MCF 10A (cell line): ENCODE results near the gene PPM1L. TPM values are rescaled to one million over a fixed set of nuclear protein-coding genes. Genes with fewer than 3 reads are reported as not detected.

ENCODE experiments used
- BruUV-seq: library from RNA; stranded (reverse); fragments of 400-500 nt; replicated peaks from 2 replicates; lab custom pipeline; 2021; lab: Mats Ljungman, UMichigan
- CTCF ChIA-PET: fragments of 300-600 bp; sonication (Branson Sonifier 250); formaldehyde crosslinking; extraction: SDS; loops from one replicate; lab custom pipeline; 2021; ENCODE audit warnings: antibody characterized with exemption, inconsistent platforms; lab: Yijun Ruan, JAX
- POLR2A ChIA-PET: fragments of 300-600, 350-650 bp; sonication (Branson Sonifier 250); formaldehyde crosslinking; extraction: SDS; loops from one replicate; lab custom pipeline; 2020; ENCODE audit warnings: antibody characterized with exemption, inconsistent platforms; lab: Yijun Ruan, JAX
- DNase-seq: peaks from one replicate; pipeline ENCODE4 v3.0.0-alpha.2; 2018; ENCODE audit not compliant: unreplicated experiment
- H3K27ac Mint-ChIP-seq: one replicate; pipeline ENCODE4 v1.8.0; 2022; ENCODE audit warnings: mild to moderate bottlenecking, low read depth, mixed read lengths; ENCODE audit not compliant: unreplicated experiment
- H3K27me3 Mint-ChIP-seq: one replicate; pipeline ENCODE4 v1.8.0; 2022; ENCODE audit warnings: mixed read lengths; ENCODE audit not compliant: insufficient read depth, unreplicated experiment
- H3K36me3 Mint-ChIP-seq: one replicate; pipeline ENCODE4 v1.8.0; 2022; ENCODE audit warnings: mild to moderate bottlenecking, moderate library complexity, mixed read lengths; ENCODE audit not compliant: insufficient read depth, unreplicated experiment
- H3K4me1 Mint-ChIP-seq: one replicate; pipeline ENCODE4 v1.8.0; 2022; ENCODE audit warnings: mixed read lengths; ENCODE audit not compliant: insufficient read depth, unreplicated experiment
- H3K4me3 Mint-ChIP-seq: one replicate; pipeline ENCODE4 v1.8.0; 2022; ENCODE audit warnings: mild to moderate bottlenecking, moderate library complexity, mixed read lengths; ENCODE audit not compliant: unreplicated experiment
- H3K9me3 Mint-ChIP-seq: one replicate; pipeline ENCODE4 v1.8.0; 2022; ENCODE audit warnings: mixed read lengths; ENCODE audit not compliant: unreplicated experiment
- intact Hi-C: fragments of 100-400 bp; cut with micrococcal nuclease; formaldehyde crosslinking; loops from 2 replicates; pipeline ENCODE4 v1.14.1; 2022
- total RNA-seq: library from RNA; stranded (reverse); gene quantifications from 2 replicates; pipeline ENCODE4 v1.2.3, GENCODE V29; 2022
- TF ChIP-seq, protein P1 (sequence below): fragments of 200-600 bp; IDR thresholded peaks from one replicate; pipeline ENCODE4 v1.8.0; 2022; ENCODE audit warnings: antibody characterized with exemption, mild to moderate bottlenecking; ENCODE audit not compliant: unreplicated experiment

Gene PPM1L
- total RNA-seq, 1 experiment from 2014 or later, result 2.1 TPM

DNA sequence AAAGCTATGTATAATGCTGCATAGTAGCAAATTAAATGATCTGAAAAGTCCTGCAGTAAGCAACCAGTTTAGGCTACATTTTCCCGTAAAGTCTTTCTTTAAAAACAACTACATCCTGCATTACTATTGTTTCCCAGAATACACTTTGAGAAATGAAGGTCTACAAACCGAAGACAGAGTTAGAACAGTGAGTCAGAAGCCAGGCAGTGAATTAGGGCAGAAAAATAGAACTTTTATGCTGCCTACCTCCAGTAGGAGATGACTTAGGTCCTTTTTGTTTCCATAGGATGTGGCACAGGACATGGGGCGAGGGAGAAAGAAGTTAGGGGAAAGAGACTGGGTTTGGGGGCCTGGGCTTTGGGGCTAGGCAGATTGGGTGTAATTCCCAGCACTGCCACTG, 127.3 kb downstream of the PPM1L start:
- intact Hi-C loops, result no loop called here
- no peak overlapping the region for H3K4me3 Mint-ChIP-seq
- no peaks in the 10 kb centered on the region for H3K36me3 Mint-ChIP-seq
- H3K27me3 Mint-ChIP-seq, result no peaks in the 10 kb centered on the region
- no TSS peak for BruUV-seq
- CTCF ChIA-PET, result interaction anchor here (0.5 to 0.7 kb wide), 3 partner anchors 29 to 123 kb away, joined by 3 read pairs; no protein-coding TSS in a partner anchor
- no peak overlapping the region for H3K27ac Mint-ChIP-seq
- TF ChIP-seq, protein P1, sequence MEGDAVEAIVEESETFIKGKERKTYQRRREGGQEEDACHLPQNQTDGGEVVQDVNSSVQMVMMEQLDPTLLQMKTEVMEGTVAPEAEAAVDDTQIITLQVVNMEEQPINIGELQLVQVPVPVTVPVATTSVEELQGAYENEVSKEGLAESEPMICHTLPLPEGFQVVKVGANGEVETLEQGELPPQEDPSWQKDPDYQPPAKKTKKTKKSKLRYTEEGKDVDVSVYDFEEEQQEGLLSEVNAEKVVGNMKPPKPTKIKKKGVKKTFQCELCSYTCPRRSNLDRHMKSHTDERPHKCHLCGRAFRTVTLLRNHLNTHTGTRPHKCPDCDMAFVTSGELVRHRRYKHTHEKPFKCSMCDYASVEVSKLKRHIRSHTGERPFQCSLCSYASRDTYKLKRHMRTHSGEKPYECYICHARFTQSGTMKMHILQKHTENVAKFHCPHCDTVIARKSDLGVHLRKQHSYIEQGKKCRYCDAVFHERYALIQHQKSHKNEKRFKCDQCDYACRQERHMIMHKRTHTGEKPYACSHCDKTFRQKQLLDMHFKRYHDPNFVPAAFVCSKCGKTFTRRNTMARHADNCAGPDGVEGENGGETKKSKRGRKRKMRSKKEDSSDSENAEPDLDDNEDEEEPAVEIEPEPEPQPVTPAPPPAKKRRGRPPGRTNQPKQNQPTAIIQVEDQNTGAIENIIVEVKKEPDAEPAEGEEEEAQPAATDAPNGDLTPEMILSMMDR, result no peak
- H3K4me1 Mint-ChIP-seq, result no peaks in the 10 kb centered on the region
- DNase-seq, result no peak
- POLR2A ChIA-PET, result no interaction called here
- H3K9me3 Mint-ChIP-seq, result peaks cover 11% of the 10 kb centered on the region

DNA sequence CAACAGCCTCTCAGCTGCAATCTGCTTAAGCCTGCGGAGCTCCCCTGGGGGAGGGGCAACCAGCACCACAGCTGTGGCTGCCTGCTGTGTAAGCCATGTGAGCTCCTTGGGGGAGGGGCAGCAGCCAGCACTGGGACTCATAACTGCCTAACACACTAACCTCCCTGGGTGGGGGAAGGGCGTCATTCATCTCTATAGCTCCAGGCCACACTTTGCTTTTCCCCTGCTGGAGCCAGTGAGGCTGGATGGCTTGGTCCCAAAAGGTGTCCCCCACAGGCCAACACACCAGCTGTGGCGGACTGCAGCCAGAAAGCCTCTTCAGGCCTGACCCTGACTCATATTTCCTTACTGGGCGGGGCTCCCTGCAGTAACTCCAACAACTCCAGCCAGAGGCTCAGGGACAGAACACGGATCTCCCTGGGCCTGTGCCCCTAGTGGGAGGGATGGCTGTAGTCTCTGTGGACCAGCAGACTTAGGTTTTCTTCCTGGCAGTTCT, 129.8 kb downstream of the PPM1L start:
- ChIA-PET CTCF (interaction anchor here (0.7 kb wide), 1 partner anchor 127 kb away, joined by 3 read pairs; no protein-coding TSS in a partner anchor), POLR2A (no interaction called here)
- DNase-seq, result peak; percentile 56
- H3K4me3 Mint-ChIP-seq, result no peak overlapping the region
- no peaks in the 10 kb centered on the region for H3K36me3 Mint-ChIP-seq
- no peaks in the 10 kb centered on the region for H3K27me3 Mint-ChIP-seq
- no peaks in the 10 kb centered on the region for H3K4me1 Mint-ChIP-seq
- H3K9me3 Mint-ChIP-seq, result peaks cover 11% of the 10 kb centered on the region
- TF ChIP-seq, protein P1, result no peak
- no peak overlapping the region for H3K27ac Mint-ChIP-seq
- intact Hi-C loops, result no loop called here
- BruUV-seq, result no TSS peak

DNA sequence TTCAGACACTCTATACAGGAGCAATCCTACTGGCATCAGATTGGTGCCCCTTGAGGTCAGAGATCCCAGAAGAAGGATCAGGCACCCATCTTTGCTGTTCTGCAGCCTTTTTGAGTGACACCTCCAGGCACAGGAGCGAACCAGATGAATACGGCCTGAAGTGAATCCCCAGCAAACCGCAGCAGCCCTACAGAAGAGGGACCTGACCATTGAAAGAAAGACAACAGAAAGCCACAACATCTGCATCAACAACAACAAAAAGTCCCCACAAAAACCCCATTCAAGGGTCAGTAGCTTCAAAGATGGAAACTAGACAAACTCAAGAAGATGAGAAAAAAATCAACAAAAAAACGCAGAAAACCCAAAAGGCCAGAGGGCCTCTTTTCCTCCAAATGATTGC, 130.4 kb downstream of the PPM1L start:
- no TSS peak for BruUV-seq
- H3K4me3 Mint-ChIP-seq, result no peak overlapping the region
- intact Hi-C loops, result no loop called here
- H3K4me1 Mint-ChIP-seq, result no peaks in the 10 kb centered on the region
- H3K36me3 Mint-ChIP-seq, result no peaks in the 10 kb centered on the region
- ChIA-PET POLR2A (no interaction called here), CTCF (interaction anchor here (0.7 kb wide), 1 partner anchor 34 kb away, joined by 3 read pairs; no protein-coding TSS in a partner anchor)
- no peak for DNase-seq
- TF ChIP-seq, protein P1, result no peak
- no peaks in the 10 kb centered on the region for H3K27me3 Mint-ChIP-seq
- no peak overlapping the region for H3K27ac Mint-ChIP-seq
- peaks cover 11% of the 10 kb centered on the region for H3K9me3 Mint-ChIP-seq

DNA sequence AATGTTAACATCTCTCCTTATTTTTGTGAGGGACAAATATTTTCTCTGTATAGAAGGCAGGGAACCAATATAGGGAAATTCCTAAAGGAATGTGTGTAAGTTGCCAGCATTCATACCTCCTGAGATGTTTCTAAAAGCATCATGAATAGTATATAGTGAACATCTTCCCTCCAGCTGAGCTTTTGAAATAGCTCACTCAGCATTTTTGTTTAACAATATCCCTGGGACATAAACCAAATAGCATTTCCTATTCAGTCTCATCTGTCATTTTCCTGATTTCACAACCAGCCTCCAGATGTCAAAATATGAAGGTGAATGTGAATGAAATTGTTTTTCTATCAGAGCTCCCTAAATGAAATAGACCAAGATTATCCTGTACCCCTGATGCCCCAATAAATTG, 137.2 kb downstream of the PPM1L start:
- no TSS peak for BruUV-seq
- DNase-seq, result peak; percentile 11
- TF ChIP-seq, protein P1, result no peak
- ChIA-PET CTCF (interaction anchor here (0.9 kb wide), 1 partner anchor 48 kb away, joined by 3 read pairs; no protein-coding TSS in a partner anchor), POLR2A (interaction anchor here (0.6 to 1.0 kb wide), 3 partner anchors 14 to 138 kb away, joined by 3 read pairs; no protein-coding TSS in a partner anchor)
- peaks cover 5% of the 10 kb centered on the region for H3K4me1 Mint-ChIP-seq
- no peaks in the 10 kb centered on the region for H3K9me3 Mint-ChIP-seq
- H3K4me3 Mint-ChIP-seq, result no peak overlapping the region
- no peak overlapping the region for H3K27ac Mint-ChIP-seq
- intact Hi-C loops, result no loop called here
- no peaks in the 10 kb centered on the region for H3K36me3 Mint-ChIP-seq
- no peaks in the 10 kb centered on the region for H3K27me3 Mint-ChIP-seq
